Parietal lobe (tissue), 1 donor: Measurements from ENCODE around the gene MMP24OS. TPM values are rescaled to one million over a fixed set of nuclear protein-coding genes. Genes with fewer than 3 reads are reported as not detected.

ENCODE experiments used
- total RNA-seq: library from RNA; depleted of rRNA; stranded (reverse); fragments of >200 nt; gene quantifications from one replicate; pipeline ENCODE4 v1.2.3, GENCODE V29; 2014

The MMP24OS gene
- total RNA-seq: 8.5 TPM

DNA sequence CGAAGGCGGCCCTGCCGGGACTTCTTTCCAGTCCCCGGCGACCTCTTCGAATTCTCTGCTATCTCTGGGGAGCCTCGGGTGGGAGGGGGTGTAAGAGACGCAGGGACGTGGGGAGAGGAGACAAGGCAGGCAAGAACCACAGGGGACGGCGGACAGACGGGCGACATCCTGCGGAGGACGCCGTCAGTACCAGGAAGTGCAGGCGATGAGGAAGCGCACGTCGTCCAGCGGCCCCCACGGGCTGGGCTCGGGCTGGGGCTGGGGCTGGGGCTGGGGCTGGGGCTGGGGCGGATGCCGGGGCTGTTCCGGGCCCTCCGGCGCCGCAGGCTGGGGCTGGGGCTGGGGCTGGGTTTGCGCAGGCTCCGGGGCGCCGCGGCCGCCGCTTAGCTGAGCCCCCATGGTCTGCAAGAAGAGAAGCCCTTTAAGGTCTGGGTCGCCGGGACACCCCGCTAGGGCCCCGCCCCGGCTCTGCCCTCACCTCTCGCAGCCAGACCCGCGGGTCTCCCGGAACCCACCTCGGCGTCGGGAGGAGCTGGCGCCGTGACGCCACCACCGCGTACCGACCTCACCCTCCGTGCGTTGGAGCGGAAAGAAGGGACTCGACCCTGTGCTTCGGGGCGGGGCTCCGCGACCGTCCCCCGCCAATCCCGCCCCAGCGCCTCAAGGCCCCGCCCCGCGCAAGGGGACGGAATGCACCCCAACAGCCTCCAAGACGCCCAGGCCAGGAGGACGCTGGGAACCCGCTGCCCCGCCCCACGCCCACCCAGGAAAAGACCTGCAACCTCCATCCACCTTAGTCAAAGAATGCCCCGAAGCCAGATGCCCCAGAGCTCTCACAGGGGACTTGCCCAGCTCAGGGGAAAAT lies at the start of gene MMP24OS:
MMP24OS (minus strand) TSS at position 592 of the 865 bp plus-strand sequence; CDS start at position 399, 193 bp downstream.

DNA sequence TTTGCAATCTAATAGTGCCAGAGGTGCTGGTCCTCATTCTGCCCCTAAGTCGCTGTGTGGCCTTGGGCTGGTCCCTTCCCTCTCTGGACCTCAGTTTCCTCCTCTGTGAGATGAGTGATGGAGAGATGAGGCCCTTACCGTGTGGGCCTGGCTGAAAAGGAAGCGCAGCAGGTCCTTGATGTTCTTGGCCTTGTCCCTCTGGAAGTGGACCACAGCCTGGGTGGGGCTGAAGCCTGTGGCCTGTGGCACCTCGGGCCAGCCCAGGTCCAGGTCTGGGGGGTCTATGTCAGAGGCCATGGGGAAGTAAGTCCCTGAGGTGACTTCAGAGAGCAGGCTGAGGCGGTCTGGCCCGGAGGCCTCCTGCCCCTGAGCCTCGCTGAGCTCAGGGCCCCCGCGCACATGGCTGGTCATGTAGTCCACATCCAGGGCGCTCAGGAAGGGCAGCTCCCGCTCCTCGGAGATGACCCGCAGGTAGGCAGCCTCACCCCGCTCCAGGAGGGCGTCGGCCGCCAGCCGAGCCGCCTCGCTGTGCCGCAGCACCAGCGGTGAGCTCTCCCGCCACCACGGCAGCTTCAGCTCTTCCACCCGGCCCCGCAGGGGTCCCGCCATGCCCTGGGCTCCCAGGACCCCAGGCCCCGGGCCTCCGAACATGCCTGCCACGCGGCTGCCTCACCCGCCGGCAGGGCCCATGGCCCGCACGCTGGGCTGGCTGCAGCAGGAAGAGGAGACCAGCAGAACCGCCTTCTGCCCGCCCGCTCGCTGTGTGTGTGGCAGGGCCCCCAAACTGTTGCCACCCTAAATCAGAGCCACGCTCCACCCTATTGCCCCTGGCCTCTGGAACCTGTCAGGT lies 14.0 kb upstream of the MMP24OS start, which contains the start of gene FAM83C:
FAM83C (minus strand) TSS at position 772 of the 850 bp plus-strand sequence; CDS start at position 651, 121 bp downstream.

DNA sequence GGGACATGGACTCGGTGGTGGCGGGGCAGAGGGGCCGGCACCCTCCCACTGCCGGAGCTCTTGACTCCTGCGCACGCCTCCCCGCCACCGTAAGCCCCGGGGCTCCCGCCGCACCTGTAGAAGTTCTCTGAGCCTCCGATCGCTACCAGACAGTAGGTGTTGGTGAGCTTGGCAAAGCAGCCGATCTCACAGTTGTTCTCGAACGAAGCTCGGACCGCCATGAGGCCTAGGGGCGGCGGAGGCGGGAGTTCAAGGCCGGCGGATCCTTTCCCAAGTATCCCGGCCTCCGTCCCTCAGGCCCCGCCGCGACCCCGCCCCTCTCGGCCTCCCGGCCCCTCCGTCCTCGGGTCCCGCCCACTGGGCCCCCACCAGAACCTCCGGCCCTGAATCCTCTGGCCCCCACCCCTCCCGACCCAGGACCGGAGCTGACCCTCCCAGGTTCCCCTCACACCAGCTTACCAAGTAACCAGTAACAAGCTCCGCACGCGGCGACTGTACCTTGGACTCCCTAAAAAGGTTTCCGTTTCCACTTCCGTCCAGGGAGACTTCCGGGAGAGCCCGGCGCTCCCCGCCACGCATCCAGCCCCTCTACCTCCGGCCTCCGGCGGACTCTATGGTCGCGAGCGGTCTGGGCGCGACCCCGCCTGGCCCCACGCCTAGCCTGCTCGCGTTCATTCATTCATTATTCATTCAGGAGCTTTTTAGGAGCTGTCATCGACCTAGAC lies 6.5 kb upstream of the MMP24OS start, which contains the start of gene EIF6:
EIF6 (minus strand) TSS at position 506 of the 725 bp plus-strand sequence; CDS start at position 221, 285 bp downstream.

Other genes starting within 250 kb of the MMP24OS start
- 70.1 TPM for gene TRPC4AP, start 185.3 kb downstream of the MMP24OS start, total RNA-seq
- 8.1 TPM for gene EDEM2, start 130.8 kb downstream of the MMP24OS start, total RNA-seq
- gene PROCR, start 106.0 kb downstream of the MMP24OS start, total RNA-seq: 4.4 TPM
- 82.6 TPM for gene MMP24, start 51.4 kb downstream of the MMP24OS start, total RNA-seq
- 67.6 TPM for gene EIF6, start 6.7 kb upstream of the MMP24OS start, total RNA-seq
- gene FAM83C, start 14.3 kb upstream of the MMP24OS start, total RNA-seq: not detected
- gene UQCC1, start 133.9 kb upstream of the MMP24OS start, total RNA-seq: 36.3 TPM
- gene GDF5, start 160.1 kb upstream of the MMP24OS start, total RNA-seq: 0.63 TPM
- 50.4 TPM for gene CEP250, start 177.5 kb upstream of the MMP24OS start, total RNA-seq